NCI-H128 (cell line): ENCODE results near the gene PFKP.

Experiments
- DNase-seq: peaks from one replicate; lab custom pipeline; 2025; ENCODE audit not compliant: unreplicated experiment; lab: John Stamatoyannopoulos, UW

Gene PFKP

DNA sequence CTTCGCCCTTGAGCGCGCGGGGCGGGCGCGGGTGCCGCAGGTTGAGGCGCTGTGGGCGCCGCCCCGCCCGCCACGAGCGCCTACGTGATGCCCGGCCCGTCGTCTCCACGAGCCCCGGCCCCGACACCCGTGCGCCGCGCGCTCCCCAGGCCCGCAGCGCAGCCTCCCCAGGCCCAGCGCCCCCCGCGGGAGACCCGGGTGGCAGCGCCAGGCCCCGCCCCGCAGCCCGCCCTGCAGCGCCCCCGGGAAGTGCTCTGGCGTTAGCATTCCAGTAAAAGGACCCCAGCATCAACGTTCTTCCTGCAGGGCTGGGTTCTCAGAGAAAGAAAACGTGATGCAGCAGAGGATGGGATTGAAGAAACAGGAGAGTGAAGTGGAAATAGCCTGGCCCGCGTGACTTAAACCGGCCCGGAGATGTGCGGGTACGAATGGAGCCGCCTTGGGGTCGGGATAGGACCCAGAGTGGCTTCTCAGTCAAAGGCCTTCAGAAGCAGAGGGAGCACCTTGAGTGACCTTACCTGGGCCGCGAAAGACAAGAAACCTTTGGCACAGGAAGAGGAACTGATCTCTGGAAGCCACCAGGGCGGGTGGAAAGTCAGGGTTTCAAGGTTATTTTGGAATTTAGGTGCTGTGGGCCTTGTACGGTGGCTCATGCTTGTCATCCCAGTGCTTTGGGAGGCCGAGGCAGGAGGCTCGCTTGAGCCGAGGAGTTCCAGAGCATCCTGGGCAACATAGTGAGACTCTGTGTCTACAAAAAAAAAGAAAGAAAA lies 1.8 kb downstream of the PFKP start:
- no peak for DNase-seq

DNA sequence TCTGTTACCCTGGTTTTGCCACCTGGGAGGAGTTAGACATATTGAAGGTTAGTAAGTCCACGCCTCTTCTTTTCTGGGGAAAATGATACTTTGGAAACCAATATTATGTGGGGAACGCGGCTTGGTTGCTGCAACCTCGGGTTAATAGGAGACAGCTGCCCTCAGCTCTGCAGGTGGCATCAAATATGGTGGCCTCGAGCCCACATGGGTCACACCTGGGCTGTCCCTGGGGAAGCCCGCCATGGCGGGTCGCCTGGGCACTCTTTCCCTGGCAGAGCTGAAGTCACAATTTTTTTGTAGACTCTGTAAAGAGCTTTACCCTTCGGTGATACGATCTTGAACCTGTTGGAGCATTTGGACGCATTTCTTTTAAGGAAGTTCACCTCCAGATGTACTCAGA lies 2.5 kb downstream of the PFKP start:
- no peak for DNase-seq

DNA sequence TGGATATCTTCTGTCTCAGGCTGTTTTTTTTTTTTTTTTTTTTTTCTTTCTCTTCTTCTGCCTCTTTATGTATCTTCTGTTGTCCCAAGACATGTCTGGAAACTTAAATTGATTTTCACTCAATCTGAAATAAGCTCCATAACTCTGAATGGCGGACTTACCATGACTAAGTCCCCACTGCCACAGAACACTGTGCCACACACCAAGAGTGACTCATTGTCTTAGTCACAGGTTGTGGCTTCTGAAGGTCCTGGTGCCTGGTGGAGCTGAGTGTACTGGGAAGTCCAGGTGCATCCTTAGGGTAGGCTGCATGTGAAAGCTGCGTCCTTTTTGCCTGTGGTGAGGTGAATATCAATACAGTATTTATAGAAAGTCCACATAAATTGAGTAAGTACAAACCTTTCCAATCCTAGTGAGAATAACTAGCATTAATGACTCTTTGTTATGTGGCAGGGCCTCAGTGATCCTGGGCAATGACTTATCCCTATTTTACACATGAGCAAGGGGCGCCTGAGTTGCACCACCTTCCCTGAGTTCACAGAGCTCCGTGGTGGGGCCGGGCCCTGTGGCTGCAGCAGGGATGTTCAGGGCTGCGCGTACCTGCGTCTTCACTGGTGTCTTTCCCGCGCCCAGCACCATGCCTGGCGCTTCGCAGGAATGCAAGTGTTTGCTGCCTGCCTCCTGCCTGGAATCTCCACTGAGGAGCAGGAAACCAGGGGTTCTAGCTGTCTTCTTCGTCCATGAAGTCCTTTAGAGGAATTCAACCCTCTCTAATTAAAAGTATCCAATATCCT lies 4.3 kb downstream of the PFKP start:
- no peak for DNase-seq

DNA sequence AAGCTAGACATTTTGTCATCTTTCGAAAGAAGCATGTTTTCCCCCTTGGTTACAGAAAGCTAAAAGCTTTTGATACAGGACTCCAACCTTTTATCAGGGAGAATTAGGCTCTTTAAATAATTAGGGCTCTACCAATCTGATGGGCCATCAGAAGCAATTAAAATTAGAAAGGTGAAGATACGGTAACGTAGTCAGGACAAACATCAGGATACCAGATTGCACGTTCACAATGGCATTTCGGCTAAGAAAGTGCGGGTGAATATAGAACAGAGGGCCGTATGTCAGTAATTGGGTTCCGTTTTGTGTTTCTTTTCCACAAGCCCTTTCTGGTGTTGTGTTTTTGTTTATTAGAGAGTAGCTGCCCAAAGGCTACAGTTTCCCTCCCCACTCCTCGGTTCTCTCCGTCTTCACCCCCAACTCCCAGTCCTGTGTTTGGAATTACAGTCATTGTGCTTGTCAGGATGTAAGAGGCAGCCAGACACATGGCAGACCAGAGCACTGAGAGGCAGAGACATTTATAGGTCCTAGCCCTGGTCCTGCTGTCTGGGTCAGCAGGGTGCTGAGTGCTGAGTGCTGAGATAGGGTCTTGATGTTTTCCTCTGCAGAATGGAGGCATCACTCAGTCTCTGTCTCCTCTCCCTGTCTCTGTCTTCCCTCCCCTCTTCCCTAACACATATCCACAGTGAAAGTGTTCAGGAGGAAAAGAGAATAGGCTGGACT lies 5.5 kb downstream of the PFKP start:
- no peak for DNase-seq

DNA sequence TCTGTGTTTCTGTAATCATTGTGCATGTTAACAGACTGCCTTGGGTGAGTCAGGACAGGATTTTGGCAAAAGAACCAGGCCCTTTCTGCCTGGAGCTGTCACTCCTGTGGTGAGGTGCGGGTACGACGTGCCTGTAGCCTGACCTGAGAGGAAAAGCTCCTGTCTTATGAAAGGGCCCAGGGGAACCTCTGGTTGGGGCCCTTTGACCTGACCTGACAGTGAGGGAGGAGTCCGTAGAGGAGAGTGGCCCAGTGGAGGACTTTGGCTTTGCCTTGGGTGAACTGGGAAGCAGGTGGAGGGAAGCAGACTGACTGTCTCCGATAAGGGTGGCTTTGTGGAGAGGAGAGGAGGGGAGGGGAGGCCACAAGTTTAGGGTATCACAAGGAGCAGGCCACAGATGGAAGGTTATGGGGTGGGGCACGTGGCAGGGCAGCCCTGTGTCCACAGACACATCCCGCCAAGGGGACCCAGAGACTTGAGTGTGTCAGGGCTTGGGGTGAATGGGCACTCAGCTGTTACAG lies 6.9 kb downstream of the PFKP start:
- DNase-seq, result no peak

DNA sequence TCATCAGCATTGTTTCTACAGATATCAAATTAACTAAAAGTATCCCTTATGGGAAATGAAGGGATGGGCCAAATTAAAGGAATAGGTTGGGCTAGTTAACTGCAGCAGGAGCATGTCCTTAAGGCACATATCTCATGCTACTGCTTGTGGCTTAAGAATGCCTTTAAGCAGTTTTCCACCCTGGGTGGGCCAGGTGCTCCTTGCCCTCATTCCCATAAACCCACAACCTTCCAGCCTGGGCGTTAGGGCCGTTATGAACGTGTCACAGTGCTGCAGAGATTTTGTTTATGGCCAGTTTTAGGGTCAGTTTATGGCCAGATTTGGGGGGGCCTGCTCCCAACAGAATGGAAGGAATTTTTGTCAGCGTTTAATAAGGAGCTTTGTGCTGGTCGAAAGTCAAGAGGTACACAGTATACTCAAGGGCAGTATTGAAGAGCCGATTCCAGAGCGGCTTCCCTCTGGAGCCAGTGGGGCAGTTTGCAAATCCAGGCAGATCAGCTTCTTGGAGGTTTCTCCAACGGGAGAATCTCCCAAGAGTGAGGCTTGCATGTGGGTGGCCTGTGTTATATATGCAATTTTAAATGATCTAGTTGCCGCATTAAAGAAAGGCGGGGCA lies 7.7 kb downstream of the PFKP start:
- no peak for DNase-seq

DNA sequence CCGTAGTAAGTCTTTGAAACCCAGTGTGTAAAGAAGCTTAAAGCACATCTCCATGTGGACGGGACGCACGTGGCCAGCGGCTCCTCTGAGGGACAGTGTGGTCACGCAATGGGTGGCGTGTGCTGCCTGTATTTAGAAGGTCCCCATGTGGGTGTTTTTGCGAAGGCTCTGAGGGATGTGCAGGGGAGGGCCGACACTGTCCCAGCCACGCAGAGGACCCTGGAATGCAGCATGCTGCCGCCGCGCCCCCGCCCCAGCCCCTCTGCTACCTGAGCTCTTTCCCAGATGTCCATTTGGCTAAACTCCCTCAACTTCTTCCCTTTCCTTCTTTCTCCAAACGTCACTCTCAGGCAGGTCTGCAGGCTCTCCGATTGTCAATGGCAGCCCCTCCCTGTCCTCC lies 8.8 kb downstream of the PFKP start:
- DNase-seq, result no peak

DNA sequence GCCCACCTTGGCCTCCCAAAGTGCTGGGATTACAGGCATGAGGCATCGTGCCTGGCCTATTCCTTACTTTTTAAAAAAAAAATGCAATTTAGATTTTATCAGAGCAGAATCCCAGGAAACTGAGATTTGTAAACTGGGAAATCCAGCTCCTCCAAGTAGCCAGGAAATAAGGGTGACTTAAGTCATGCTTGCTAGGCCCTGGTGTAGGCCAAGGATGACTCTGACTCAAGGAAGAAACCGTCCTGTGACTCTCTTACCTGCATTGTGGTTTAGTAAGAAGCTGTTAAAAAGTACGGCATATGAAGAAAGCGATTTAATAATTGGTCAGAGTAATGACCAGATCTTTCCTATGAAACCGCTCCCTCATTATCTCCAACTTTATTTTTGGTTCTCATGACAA lies 10.2 kb downstream of the PFKP start:
- DNase-seq, result no peak

DNA sequence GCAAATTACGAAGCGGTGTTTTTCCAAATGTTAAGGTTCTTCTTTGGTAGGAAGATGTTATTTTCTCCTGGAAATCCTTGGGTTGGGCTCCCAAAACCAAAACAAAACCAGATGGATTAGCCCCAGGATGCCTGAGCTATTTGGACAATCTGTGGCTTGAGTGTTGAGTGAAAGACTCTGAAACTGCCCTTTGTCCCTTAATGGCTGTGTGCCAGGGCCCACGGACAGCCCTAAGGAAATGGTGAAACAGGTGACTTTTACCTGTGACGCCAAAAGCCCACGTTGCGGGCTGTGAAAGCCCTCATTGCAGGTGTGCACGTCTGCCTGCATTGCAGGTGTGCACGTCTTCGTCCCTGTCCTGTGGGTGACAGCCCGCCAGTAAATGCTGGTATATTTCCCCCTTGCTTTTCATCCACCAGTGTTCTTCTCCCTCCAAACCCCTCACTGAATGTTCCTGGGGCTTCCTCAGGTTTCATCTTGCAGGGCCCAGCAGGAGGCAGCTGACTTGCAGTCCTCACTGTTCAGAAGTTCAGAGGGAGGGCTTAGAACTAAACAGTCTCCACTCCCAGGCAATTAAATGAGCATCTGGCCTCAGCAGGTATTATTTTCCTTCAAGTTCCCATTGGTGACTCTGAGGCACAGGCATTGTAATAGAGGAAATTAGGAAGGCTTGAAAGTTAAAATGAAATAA lies 10.7 kb downstream of the PFKP start:
- DNase-seq, result no peak

DNA sequence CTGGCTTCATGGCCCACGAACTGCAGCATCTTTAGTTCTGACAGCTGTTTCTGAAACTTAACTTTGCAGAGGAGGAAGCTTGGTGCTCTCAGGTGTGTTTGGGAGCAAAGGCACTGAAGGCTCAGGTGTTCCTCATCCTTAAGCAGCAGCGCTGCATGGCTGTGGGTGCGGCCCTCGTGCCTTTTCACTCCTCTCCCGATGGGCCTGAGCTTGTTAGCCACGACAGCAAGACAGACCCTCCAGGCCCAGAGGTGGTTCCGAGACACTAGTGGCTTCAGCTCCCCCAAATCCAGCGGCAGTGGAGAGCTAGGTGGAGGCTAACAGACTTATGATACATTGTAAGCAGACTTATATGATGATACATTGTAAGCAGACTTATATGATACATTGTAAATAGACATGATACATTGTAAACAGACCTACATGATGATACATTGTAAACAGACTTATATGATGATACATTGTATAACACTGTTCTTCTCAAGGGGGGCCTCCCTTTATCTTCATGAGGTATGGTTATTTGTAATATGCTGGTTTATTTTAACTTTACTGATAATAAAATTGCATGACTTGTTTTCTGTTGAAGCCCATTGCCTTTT lies 14.1 kb downstream of the PFKP start:
- DNase-seq, result no peak

DNA sequence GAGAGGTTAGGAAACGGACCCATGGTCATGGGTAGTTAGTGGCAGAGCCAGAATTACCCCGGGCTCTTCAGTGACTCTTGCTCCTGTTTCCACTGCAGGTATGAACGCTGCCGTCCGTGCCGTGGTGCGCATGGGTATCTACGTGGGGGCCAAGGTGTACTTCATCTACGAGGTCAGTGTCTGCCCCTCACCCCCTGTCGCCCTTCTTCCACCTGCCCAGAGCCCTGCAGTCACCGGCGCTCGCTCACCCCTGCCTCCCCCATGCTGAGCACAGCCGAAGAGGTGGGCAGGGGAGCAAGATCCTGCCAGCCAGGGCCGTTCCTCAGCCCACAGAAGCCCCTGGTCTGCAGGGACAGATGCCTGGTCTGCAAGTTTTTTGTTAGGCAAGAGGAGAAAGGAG lies 14.9 kb downstream of the PFKP start:
- DNase-seq, result no peak

DNA sequence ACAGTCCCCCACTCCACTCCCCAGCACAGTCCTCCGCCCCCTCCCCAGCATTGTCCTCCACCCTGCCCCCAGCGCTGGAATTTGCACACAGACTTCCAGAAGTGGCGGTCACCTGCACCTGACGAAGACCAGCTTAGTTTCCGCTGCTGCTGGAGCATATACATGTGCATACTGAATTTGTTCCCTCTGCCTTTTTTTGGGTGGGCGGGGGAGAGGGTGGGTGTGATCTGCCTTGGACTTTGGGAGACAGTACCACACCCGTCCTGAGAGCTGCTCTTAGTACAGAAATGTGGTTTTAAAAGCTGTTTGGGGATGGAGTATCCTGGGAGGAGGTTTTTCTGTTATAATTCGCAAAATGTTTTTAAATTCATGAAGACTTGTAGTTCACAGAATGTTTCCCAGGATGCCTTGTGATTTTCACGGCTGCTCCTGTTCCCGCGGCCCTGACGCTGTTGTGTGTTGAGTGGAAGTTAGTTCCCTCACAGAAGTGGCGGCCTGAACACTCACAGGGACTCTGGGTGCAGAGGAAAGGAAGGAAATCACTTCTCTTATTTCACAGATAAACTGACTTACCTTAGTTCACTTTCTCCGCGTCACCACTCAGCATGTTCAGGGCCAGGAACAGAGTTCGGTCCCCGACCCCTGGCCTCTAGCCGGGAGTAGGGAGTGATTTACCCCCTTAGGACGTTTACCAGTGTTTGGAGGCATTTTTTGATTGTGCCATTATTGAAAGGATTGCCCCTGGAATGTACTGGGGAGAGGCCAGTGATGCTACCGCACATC lies 18.6 kb downstream of the PFKP start:
- DNase-seq, result no peak

DNA sequence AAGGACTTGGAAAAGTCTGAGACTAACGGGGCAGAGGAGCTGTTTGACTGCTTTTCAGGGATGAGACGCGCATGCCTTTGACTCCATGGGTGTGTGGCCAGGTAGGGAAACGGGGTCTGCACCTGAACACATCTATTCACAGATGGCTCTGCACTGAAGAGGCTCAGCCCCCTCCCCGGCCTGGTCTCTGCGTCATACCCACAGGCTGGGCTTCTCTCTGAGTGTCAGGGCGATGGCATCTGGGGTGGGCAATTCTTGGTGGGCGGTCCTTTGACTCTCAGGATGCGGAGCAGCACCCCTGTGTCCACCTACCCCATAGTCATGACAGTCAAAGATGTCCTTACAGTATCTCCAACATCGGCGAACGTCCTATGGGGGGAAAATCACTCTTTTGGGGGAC lies 23.0 kb downstream of the PFKP start:
- no peak for DNase-seq

DNA sequence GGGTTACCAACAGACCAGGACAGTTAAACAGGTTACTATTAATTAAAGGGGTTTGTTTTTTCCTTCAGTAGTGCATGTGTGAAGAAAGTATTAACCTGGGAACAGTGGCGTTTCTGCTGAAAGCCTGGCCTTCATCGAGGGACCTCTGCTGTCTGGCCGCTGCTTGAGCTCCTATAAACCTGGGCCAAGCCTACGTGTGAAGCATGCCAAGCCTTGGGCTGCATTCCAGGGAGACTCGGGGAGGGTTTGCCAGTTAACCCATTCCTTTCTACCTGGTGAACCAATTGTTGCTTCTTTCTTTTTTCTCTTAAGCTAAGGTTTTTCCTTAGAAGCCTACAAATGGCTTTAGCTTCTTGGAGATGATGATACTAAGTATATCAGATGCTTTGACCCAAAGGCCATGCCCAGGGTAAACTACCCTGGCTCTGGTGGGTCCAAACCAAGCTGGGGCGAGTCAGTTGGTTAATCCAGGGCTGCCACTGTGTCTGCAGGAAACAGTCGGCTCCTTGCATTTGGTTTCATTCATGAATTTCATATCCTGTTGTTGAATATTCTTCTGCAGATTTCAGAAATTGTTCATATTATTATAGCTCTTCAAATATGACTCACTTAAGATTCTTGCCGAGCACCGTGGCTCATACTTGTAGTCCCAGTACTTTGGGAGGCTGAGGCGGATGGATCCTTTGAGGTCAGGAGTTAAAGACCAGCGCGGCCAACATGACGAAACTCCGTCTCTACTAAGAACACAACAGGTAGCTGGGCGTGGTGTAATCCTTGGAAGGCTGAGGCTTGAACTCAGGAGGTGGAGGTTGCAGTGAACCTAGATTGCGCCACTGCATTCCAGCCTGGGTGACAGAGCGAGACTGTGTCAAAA lies 23.8 kb downstream of the PFKP start:
- no peak for DNase-seq

DNA sequence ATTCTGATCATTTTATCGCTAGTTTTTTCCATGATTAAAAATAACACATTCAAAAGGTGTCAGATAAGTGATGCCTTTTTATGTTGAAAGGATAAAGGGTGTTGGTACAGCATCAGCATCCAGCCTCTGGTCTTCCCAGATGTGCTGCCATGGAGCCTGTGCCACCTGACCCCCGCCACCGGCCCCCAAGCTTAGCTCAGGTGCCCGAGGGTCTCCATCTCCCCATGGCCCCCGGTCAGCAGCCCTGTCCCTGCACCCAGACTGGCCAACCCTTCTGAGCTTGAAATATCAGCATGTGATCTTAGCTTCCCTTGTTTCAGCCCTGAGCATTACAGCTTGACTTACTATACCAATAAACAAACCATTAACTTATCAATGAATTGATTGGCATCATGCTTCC lies 24.6 kb downstream of the PFKP start:
- no peak for DNase-seq

DNA sequence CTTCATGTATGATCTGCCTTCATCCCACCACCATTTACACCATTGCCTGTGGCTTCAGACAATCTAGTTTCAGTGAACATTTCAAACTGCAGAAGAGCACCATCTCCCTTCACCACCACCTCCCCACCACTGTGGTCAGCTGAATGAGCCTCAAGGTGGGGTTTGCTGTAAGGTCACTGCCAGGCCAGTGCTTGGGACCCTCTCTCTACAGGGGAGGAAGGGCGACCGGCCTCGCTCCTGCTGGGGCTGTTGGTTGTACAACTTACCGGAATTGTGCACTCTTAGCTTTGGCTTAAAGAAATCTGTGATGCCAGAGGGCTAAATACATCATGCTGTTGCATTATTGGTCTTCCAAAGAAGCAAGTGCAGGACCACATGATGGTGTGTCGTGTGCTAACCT lies 26.6 kb downstream of the PFKP start:
- DNase-seq, result no peak

DNA sequence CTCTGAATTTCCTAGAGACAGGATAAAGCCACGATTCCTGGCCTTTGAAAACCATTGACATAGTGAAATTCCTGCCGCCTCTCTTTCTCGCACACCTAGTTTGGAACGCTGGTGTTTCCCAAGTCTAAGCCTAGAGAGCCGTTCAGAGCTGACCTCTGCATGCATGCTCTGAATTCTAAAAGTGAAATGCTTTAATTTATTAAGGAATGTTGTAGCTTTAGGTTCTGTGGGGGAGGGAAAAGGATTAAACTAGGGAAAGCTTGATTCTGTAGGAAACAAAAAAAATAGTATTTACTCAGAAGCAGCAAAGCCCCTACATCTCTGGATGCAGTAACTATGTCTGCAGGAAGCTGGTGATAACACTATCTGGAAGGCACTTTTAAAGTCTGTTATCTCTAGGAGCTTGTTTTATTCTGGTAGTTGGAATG lies 27.3 kb downstream of the PFKP start:
- no peak for DNase-seq

DNA sequence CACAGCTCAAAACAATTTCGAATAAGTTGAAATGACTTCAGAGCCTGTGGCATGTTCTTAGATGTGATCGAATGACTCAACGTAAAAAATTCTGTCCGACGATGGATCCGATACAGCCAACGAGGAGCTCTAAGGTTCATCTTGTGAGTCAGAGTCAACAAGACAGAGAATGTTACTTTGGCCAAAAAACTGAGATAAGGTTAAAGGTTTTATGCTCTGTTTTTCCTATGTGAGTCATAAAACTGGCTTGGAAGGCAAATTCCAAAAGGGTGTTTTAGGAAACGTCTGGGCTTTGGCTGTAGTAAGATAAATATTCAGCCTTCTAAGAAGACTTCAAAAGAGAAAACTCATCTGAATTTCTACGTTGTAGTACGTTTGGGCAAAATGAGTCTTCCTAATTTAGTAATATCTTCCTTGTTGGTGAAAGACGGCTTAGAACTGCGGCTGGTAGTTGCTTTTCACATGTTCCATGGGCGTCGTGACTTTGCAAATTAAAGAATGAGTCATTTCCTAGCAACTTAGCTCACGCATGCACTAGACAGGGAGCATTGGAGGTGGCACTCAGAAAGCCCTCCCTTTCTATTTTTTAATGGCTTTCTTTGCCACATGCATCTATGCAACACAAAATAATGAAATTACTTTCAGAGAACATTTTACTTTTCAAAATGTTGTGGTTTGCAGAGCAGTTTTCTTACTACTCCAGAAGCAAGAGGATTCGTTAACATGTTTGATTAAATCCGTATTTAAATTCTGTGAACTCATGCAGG lies 28.2 kb downstream of the PFKP start:
- no peak for DNase-seq
